Measurements from ENCODE around the gene CHAD. TPM values are rescaled to one million over a fixed set of nuclear protein-coding genes. Genes with fewer than 3 reads are reported as not detected.

CHAD gene
- polyA plus RNA-seq, 1 of the 3 experiments (the other 2 are of a cell fraction): not detected

GRCh38 chr17:50467114-50467854 is 1.4 kb downstream of the CHAD start (continued):
- TF ChIP-seq, protein P1, sequence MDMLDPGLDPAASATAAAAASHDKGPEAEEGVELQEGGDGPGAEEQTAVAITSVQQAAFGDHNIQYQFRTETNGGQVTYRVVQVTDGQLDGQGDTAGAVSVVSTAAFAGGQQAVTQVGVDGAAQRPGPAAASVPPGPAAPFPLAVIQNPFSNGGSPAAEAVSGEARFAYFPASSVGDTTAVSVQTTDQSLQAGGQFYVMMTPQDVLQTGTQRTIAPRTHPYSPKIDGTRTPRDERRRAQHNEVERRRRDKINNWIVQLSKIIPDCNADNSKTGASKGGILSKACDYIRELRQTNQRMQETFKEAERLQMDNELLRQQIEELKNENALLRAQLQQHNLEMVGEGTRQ (IDR thresholded peaks at IDR 0.05; ENCODE audit: borderline replicate concordance, low read depth, low read length): no peak
- TF ChIP-seq JUND (IDR thresholded peaks at IDR 0.05) (no peak), GATA2 (CRISPR knock-in tag; IDR thresholded peaks at IDR 0.05) (no peak), RCOR1 (IDR thresholded peaks at IDR 0.05; ENCODE audit: low read length) (no peak), EP300 (IDR thresholded peaks at IDR 0.05; ENCODE audit: borderline replicate concordance in 1 of 2, low read depth in 1 of 2, low read length in 1 of 2) (no peak)

GRCh38 chr17:50466371-50467113 is 2.1 kb downstream of the CHAD start:
- POLR2A ChIA-PET: no interaction called here

More at GRCh38 chr17:50466371-50467113, 2.1 kb downstream of the CHAD start:
- TF ChIP-seq EP300 (IDR thresholded peaks at IDR 0.05; ENCODE audit: borderline replicate concordance in 1 of 2, low read depth in 1 of 2, low read length in 1 of 2) (no peak), NRF1 (IDR thresholded peaks at IDR 0.05; ENCODE audit: low read depth, low read length) (no peak), USF1 (IDR thresholded peaks at IDR 0.05; ENCODE audit: borderline replicate concordance, low read depth) (no peak), FOXM1 (IDR thresholded peaks at IDR 0.05; ENCODE audit: low read depth) (no peak), TEAD4 (IDR thresholded peaks at IDR 0.05; ENCODE audit: borderline replicate concordance, insufficient read depth) (no peak), PBX3 (IDR thresholded peaks at IDR 0.05) (no peak), GATA2 (CRISPR knock-in tag; IDR thresholded peaks at IDR 0.05) (no peak)
- TF ChIP-seq, protein P2, sequence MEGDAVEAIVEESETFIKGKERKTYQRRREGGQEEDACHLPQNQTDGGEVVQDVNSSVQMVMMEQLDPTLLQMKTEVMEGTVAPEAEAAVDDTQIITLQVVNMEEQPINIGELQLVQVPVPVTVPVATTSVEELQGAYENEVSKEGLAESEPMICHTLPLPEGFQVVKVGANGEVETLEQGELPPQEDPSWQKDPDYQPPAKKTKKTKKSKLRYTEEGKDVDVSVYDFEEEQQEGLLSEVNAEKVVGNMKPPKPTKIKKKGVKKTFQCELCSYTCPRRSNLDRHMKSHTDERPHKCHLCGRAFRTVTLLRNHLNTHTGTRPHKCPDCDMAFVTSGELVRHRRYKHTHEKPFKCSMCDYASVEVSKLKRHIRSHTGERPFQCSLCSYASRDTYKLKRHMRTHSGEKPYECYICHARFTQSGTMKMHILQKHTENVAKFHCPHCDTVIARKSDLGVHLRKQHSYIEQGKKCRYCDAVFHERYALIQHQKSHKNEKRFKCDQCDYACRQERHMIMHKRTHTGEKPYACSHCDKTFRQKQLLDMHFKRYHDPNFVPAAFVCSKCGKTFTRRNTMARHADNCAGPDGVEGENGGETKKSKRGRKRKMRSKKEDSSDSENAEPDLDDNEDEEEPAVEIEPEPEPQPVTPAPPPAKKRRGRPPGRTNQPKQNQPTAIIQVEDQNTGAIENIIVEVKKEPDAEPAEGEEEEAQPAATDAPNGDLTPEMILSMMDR (IDR thresholded peaks at IDR 0.05): no peak
- CTCF ChIA-PET: interaction anchor here (1.0 to 5.2 kb wide), 7 partner anchors 9 to 267 kb away, joined by 3 to 53 read pairs (median 9); partner anchors contain the start of genes LRRC59 and RSAD1
- Histone ChIP-seq H3K9me2 (no peaks in the 10 kb centered on the region), H3K79me2 (ENCODE audit: insufficient read depth) (no peaks in the 10 kb centered on the region), H2AFZ (ENCODE audit: low read depth) (no peak overlapping the region), H3F3A (replicated peaks; ENCODE audit: insufficient read depth) (no peaks in the 10 kb centered on the region), H4K20me1 (ENCODE audit: insufficient read depth) (no peaks in the 10 kb centered on the region; the same call in 1 of the 2 replicates), H3K27ac (ENCODE audit: low read depth in 2 of 2, low read length in 1 of 2) (no peak overlapping the region), H3K36me3 (replicated peaks in 1 of 2; ENCODE audit: control insufficient read depth in 1 of 2, insufficient read depth in 2 of 2, low read length in 1 of 2) (peaks cover 0 to 2% of the 10 kb centered on the region in 2 experiments), H3K4me2 (no peak overlapping the region), H3K9ac (no peak overlapping the region), H3K4me1 (ENCODE audit: control insufficient read depth in 1 of 2, insufficient read depth in 2 of 2, low read depth in 1 of 2, low read length in 1 of 2) (peaks cover 0 to 17% of the 10 kb centered on the region in 2 experiments; a peak in 1 of 4 replicates), H3K4me3 (ENCODE audit: low read depth in 2 of 2, low read length in 1 of 2) (no peak overlapping the region), H3K27me3 (ENCODE audit: insufficient read depth) (no peaks in the 10 kb centered on the region), H3K9me3 (no peaks in the 10 kb centered on the region)
- DNase-seq: no peak
- 85% methylated on average over 6 of the region's 9 CpGs for WGBS (ENCODE audit: low lambda C conversion rate)
